GM20431 (cell line): ENCODE measurements around the gene STAMBPL1.
"Not testable (repeated sequence)": the region's sequence is repeated elsewhere in the genome, so short reads cannot be mapped to it uniquely, and the experiment has no call there.

ENCODE experiments used
- in situ Hi-C: fragments of 300-500 bp; cut with MseI, MboI; formaldehyde crosslinking; loops from one replicate; pipeline ENCODE4 v1.15.0; 2020; ENCODE audit warnings: low sequenced_read_pairs; ENCODE audit not compliant: unreplicated experiment

Gene STAMBPL1

DNA sequence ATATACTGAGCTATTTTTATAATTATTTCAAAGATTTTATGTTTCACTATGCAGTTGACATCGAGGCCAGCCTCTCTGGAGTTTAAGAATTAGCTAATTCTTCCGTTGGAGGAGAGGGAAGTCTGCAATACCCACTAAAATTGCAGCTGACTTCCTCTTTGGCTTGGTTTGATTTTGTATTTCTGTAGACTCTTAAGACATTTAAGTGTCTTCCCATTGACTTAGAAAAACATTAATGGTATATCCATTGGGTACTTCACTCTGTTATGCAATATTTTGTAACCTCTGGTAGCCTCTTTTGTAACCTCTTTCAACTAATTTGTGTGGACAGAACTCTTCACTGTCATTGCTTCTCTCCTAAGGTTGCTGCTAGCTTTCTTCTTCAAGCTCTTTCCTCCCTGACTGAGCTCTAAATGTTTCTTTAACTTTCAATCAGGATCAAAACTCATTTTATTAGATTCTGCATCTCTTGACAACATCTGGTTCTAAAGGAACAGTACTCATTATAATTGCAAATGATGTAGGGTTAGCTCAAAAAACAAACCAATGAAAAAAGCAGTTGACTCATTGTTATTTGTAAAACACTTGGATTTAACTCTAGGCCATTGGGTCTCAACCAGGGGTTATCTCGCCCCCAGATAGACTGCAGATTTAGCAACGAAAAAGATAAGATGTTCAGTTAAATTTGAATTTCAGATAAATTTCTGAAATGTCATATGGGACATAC lies 26.7 kb upstream of the STAMBPL1 start:
- in situ Hi-C loops = no loop called here

- in situ Hi-C loops = no loop called here
These were observed 25.4 kb upstream of the STAMBPL1 start for GRCh38 chr10:88854684-88855083.

DNA sequence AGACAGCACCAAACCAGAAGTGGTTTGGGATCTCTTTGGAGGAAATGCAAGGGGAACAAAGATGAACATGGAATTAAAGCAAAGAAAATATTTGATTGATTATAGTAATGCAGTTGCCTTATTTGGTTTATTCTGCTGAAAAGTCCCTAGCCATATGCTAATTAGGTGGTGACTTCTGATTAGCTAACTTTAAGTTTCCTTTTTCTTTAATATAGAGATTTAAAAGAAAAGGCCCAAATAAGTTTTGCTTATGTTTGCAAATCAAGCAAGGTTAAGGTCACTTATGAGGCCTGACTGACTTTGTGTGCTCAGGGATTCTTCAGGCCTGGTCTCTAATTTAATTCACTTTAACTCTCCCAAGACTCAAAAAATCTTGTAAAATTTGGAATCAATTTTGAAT lies 22.2 kb upstream of the STAMBPL1 start:
- in situ Hi-C loops = no loop called here

- in situ Hi-C loops = no loop called here
These were observed 21.6 kb upstream of the STAMBPL1 start for GRCh38 chr10:88858491-88858890.

DNA sequence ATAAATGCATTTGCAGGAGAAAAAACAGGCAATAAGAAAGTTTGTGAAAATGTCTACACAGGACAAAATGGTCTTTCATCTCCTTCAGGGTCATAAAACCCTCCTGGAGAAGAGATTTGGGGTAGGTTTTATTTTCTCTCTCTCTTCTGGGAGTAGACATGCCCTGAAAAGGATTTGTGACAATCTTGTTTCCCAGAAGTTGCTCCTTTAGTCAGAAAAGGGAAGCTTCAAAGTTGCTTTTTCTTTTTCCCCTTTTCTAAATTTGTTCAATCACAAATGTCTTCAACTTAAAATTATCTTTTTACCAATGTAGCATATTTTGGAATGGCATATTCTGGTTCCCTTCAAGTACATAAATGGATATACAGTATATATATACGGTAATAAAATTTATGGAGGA lies 19.0 kb upstream of the STAMBPL1 start:
- in situ Hi-C loops = no loop called here

DNA sequence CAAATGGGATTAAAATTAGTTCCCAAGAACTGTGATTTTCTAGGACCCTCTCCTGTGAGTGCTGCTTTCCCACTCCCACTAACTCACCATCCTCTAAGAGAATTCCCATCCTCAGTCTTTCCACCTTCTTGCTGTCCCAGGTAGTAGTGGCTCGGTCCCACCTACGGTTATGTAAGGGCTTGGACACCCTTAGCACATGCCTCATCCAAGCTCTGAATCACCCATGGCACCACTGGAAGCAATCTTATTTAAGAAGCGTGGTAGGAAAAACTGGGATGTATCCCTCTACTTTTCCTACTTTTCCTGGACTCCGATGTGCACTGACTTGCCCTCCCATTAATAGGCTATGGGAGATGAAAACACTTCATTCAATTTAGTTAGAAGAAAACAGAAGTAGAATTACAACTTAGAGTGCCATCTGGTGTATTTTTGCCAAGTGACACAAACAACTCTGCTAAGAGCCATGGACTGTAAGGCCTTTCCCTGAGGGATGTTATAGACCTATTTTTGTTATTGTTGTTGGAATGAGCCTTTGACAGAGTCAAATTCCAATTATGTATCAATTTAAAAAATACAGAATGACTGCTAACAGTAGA lies 14.7 kb upstream of the STAMBPL1 start:
- in situ Hi-C loops = no loop called here

DNA sequence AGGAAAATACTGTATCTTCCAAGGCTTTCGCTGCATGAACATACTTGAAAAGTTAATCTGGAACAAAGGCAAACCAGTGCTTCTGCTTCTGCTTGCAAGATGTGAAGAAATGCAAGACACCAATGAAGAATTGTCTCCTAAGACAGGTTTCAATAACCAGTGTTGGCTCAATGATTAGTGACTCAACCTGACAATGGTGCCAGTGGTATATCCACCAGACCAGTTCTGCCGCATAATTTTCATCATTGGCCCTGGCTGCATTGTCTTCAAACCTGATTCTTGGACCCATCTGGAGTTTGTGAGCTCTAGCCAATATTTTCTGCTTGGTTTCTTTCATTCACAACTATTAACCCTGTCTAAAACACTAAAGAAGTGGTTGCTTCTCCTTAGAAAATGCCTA lies 13.6 kb upstream of the STAMBPL1 start:
- in situ Hi-C loops = no loop called here

GRCh38 chr10:88870089-88870488 lies 10.0 kb upstream of the STAMBPL1 start:
- in situ Hi-C loops = no loop called here

- in situ Hi-C loops = no loop called here
These were observed 6.3 kb upstream of the STAMBPL1 start for GRCh38 chr10:88873757-88874156.

GRCh38 chr10:88874281-88874680 lies 5.8 kb upstream of the STAMBPL1 start:
- in situ Hi-C loops = no loop called here

DNA sequence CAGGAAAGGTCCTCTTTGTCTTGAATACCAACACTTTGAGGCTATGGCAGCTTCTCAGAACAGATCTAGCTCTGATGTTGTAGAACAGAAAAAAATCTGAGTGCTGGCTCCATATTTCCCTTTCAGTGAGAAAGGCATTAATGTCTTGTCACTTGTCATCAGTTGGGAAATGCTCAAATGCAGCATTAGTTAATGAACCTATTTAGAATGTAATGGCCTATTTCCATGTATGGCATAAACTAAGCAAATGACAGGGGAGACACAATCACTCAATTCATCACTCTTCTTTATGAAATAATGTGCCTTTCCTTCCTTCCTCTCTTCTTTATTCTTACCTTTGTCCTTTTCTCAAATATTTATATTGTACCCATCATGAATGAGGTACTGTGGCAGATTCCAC lies 5.0 kb upstream of the STAMBPL1 start:
- in situ Hi-C loops = no loop called here

- in situ Hi-C loops = no loop called here
These were observed 2.7 kb upstream of the STAMBPL1 start for GRCh38 chr10:88877298-88877697.

GRCh38 chr10:88880282-88881076 lies 434 bp downstream of the STAMBPL1 start:
- in situ Hi-C loops = no loop called here

- in situ Hi-C loops = no loop called here
These were observed 1.3 kb downstream of the STAMBPL1 start for GRCh38 chr10:88881320-88881719.

DNA sequence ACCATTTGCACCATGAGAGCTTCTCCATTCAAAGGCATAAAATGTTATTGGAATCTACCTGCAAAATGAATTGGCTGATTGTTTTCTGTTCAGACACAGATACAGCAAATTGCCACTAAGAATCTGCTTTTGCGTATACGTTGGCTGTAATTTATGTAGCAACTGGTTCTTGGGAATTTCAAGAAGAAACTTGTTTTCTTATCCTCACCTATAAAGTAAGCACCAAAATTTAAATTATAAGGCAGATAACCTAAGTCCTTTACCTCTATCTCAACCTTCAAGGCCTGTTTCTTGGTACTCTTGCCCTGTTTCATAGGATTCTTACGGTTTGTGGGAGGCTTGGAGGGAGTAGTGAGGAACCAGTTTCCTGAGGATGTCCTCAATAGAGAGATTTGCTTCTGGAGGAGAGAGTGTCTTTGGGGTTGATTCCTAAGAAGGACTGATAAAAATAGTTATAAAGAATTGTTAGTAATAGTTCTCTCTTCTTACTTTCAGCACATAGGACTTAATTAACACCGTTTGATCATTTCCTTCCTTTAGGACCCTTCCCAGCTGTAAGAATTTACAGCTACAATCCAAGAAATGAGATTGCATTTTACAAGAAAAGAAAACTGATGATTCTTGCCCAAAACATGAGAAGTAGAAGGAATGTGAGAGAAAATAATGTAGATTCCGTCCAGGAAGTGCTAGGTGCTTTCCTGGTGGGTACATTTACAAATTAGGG lies 2.0 kb downstream of the STAMBPL1 start:
- in situ Hi-C loops = no loop called here

DNA sequence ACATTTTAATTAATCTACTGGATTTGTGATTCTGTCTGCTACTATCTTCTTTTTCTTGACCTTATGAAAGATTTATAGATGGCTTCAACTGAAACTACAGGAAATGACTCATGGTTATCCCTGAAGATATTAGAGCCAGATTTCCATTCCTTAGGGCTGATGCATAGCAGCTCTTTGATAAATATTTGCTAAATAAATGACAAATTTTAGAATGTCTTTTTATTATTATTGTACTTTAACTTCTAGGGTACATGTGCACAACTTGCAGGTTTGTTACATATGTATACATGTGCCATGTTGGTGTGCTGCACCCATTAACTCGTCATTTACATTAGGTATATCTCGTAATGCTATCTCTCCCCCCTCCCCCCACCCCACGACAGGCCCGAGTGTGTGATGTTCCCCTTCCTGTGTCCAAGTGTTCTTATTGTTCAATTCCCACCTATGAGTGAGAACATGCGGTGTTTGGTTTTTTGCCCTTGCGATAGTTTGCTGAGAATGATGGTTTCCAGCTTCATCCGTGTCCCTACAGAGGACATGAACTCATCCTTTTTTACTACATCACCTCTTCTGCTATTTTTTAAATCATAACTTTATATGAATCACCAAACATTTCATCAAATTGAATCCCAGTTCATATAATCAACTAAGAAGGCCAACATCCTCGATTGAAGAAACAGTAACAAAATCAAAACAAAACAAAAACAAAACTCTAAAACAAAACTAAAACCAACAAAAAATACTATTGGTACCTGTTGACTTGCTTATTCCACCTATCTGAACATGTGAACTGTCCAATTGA lies 2.8 kb downstream of the STAMBPL1 start:
- in situ Hi-C loops = not testable (repeated sequence)

GRCh38 chr10:88883448-88883809 lies 3.4 kb downstream of the STAMBPL1 start:
- in situ Hi-C loops = no loop called here

DNA sequence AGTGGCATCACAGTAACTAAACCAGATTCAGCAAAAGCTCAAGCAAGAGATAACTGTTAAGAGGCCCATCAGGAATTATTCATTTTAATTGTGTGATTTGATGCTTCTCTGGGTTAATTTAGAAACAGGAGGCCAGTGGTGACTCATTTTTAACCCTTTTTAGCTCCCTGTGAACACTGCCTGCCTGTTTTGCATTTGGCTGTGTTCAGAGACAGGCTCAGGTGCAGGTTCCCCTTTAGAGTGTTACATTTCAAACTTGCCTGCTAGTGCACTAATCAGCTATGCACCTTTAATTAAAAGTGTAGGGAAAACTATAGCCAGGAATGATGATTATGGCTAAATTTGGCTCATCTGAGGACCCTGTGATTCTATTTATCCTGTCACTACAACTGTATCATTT lies 6.5 kb downstream of the STAMBPL1 start:
- in situ Hi-C loops = no loop called here

- in situ Hi-C loops = no loop called here
These were observed 8.9 kb downstream of the STAMBPL1 start for GRCh38 chr10:88888810-88889445.
